Measurements from ENCODE around the gene LSM3.

Gene LSM3

GRCh38 chr3:14140668-14141067 is 37.9 kb upstream of the LSM3 start:
- peaks cover 51% of the 10 kb centered on the region for H3K36me3 ChIP-seq
- TF ChIP-seq CTCF (IDR thresholded peaks at IDR 0.05; ENCODE audit: low read depth, low read length): no peak
- no peak overlapping the region for H3K27ac ChIP-seq
- H3K27me3 ChIP-seq (ENCODE audit: insufficient read depth, low read depth, severe bottlenecking): no peaks in the 10 kb centered on the region
- no peaks in the 10 kb centered on the region for H3K9me3 ChIP-seq (ENCODE audit: severe bottlenecking)
- DNase-seq: no peak
- no peak overlapping the region for H3K4me3 ChIP-seq (ENCODE audit: low read depth, low read length)

- TF ChIP-seq CTCF (IDR thresholded peaks at IDR 0.05; ENCODE audit: low read depth, low read length): no peak
- H3K27me3 ChIP-seq (ENCODE audit: insufficient read depth, low read depth, severe bottlenecking): no peaks in the 10 kb centered on the region
- no peak overlapping the region for H3K4me3 ChIP-seq (ENCODE audit: low read depth, low read length)
- H3K9me3 ChIP-seq (ENCODE audit: severe bottlenecking): no peaks in the 10 kb centered on the region
- no peak for DNase-seq
- peaks cover 51% of the 10 kb centered on the region for H3K36me3 ChIP-seq
- H3K27ac ChIP-seq: no peak overlapping the region
Measured at GRCh38 chr3:14141144-14141543, 37.5 kb upstream of the LSM3 start.

GRCh38 chr3:14141602-14142341 is 36.8 kb upstream of the LSM3 start:
- peaks cover 55% of the 10 kb centered on the region for H3K36me3 ChIP-seq
- no peak overlapping the region for H3K4me3 ChIP-seq (ENCODE audit: low read depth, low read length)
- DNase-seq: no peak
- TF ChIP-seq CTCF (IDR thresholded peaks at IDR 0.05; ENCODE audit: low read depth, low read length): no peak
- H3K9me3 ChIP-seq (ENCODE audit: severe bottlenecking): no peaks in the 10 kb centered on the region
- no peaks in the 10 kb centered on the region for H3K27me3 ChIP-seq (ENCODE audit: insufficient read depth, low read depth, severe bottlenecking)
- no peak overlapping the region for H3K27ac ChIP-seq

DNA sequence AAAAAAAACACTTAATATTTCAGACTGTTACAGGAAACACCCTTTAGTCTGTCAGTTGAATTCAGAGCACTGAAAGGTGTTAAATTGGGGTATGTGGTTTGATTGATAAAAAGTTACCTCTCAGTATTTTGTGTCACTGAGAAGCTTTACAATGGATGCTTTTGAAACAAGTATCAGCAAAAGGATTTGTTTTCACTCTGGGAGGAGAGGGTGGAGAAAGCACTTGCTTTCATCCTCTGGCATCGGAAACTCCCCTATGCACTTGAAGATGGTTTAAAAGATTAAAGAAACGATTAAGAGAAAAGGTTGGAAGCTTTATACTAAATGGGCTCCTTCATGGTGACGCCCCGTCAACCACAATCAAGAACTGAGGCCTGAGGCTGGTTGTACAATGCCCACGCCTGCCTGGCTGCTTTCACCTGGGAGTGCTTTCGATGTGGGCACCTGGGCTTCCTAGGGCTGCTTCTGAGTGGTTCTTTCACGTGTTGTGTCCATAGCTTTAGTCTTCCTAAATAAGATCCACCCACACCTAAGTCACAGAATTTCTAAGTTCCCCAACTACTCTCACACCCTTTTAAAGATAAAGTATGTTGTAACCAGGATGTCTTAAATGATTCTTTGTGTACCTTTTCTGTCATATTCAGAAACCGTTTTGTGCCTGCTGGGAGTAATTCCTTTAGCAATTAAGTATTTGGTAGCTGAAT is 35.9 kb upstream of the LSM3 start:
- no peak for TF ChIP-seq CTCF (IDR thresholded peaks at IDR 0.05; ENCODE audit: low read depth, low read length)
- H3K27me3 ChIP-seq (ENCODE audit: insufficient read depth, low read depth, severe bottlenecking): no peaks in the 10 kb centered on the region
- no peak overlapping the region for H3K27ac ChIP-seq
- H3K36me3 ChIP-seq: peaks cover 61% of the 10 kb centered on the region
- DNase-seq: no peak
- no peaks in the 10 kb centered on the region for H3K9me3 ChIP-seq (ENCODE audit: severe bottlenecking)
- no peak overlapping the region for H3K4me3 ChIP-seq (ENCODE audit: low read depth, low read length)

GRCh38 chr3:14143271-14144225 is 35.1 kb upstream of the LSM3 start:
- DNase-seq: no peak
- Histone ChIP-seq H3K4me3 (ENCODE audit: low read depth, low read length) (no peak overlapping the region), H3K36me3 (peaks cover 66% of the 10 kb centered on the region), H3K9me3 (ENCODE audit: severe bottlenecking) (no peaks in the 10 kb centered on the region), H3K27ac (no peak overlapping the region), H3K27me3 (ENCODE audit: insufficient read depth, low read depth, severe bottlenecking) (no peaks in the 10 kb centered on the region)
- no peak for TF ChIP-seq CTCF (IDR thresholded peaks at IDR 0.05; ENCODE audit: low read depth, low read length)

All from WERI-Rb-1 (cell line).